Vagina (tissue), 2 donors: ENCODE data around the gene CCDC127.

Experiments used
- POLR2A ChIP-seq, 2 donors: fragments of 450-650 bp; IDR thresholded peaks; one replicate each; pipeline ENCODE4 v1.6.1; 2017; ENCODE audit warnings: antibody characterized with exemption in 2 of 2, mild to moderate bottlenecking in 2 of 2, moderate library complexity in 2 of 2
- TF ChIP-seq, protein P1 (sequence below), 3 experiments: fragments of 450-650 bp in 2 of 3; fragments of 200-600 bp in 1 of 3; sonication (generic) in 1 of 3; IDR thresholded peaks; one replicate each; pipeline ENCODE4 v1.5.1; 2017 to 2019; ENCODE audit warnings: antibody characterized with exemption in 3 of 3, mild to moderate bottlenecking in 2 of 3, moderate library complexity in 2 of 3

DNA sequence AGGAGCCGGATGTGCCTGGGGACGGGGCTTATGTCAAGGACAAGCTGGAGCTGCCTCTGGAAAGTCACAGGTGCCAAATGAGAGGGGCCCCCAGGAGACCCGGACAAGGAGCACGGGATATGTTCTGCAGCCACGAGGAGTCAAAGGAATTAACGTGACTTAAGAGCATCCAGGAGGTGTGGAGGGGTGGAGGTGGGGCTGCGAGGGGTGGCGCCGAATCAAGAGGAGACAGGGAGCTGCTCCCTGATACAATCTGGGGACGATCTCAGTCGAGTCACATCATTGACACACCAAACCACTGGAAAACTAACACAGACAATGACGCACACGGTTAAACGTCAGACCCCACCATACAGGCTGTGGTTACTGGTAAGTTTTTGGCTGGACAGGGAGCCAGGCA, 10.4 kb downstream of the CCDC127 start:
- TF ChIP-seq, protein P1, sequence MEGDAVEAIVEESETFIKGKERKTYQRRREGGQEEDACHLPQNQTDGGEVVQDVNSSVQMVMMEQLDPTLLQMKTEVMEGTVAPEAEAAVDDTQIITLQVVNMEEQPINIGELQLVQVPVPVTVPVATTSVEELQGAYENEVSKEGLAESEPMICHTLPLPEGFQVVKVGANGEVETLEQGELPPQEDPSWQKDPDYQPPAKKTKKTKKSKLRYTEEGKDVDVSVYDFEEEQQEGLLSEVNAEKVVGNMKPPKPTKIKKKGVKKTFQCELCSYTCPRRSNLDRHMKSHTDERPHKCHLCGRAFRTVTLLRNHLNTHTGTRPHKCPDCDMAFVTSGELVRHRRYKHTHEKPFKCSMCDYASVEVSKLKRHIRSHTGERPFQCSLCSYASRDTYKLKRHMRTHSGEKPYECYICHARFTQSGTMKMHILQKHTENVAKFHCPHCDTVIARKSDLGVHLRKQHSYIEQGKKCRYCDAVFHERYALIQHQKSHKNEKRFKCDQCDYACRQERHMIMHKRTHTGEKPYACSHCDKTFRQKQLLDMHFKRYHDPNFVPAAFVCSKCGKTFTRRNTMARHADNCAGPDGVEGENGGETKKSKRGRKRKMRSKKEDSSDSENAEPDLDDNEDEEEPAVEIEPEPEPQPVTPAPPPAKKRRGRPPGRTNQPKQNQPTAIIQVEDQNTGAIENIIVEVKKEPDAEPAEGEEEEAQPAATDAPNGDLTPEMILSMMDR (IDR thresholded peaks at IDR 0.05) = no peak
- TF ChIP-seq POLR2A (IDR thresholded peaks at IDR 0.05) = no peak
